GM23338 (cell line): ENCODE data around the gene CREBL2. TPM values are rescaled to one million over a fixed set of nuclear protein-coding genes. Genes with fewer than 3 reads are reported as not detected.
"Not testable (repeated sequence)": the region's sequence is repeated elsewhere in the genome, so short reads cannot be mapped to it uniquely, and the experiment has no call there.

Experiments used
- ATAC-seq: fragments of 200-7000 bp; cut with Tn5 transposase; 3 replicates; pipeline ENCODE4 v1.9.1; 2020
- DNase-seq: peaks from one replicate; pipeline ENCODE4 v3.0.0-alpha.2; 2015; ENCODE audit warnings: low spot score
- H2AFZ ChIP-seq: fragments of 200-600 bp; sonication (generic); 2 replicates; pipeline ENCODE4 v1.8.0; 2016; ENCODE audit warnings: antibody characterized with exemption, mild to moderate bottlenecking, moderate library complexity
- H3F3A ChIP-seq: fragments of 200-600 bp; sonication (generic); replicated peaks from 2 replicates; pipeline ENCODE4 v1.8.0; 2017; ENCODE audit warnings: antibody characterized with exemption, mixed run types, low read depth
- H3K27ac ChIP-seq: fragments of 200-600 bp; sonication (generic); 2 replicates; pipeline ENCODE4 v1.6.1; 2016; ENCODE audit warnings: low read depth
- H3K27me3 ChIP-seq: fragments of 200-600 bp; sonication (generic); 2 replicates; pipeline ENCODE4 v1.8.0; 2016; ENCODE audit warnings: mild to moderate bottlenecking, mixed run types, moderate library complexity; ENCODE audit not compliant: insufficient read depth
- H3K36me3 ChIP-seq: fragments of 200-600 bp; sonication (generic); 2 replicates; pipeline ENCODE4 v1.8.0; 2016; ENCODE audit warnings: mild to moderate bottlenecking; ENCODE audit not compliant: insufficient read depth
- H3K4me1 ChIP-seq: fragments of 200-600 bp; sonication (generic); 2 replicates; pipeline ENCODE4 v1.8.0; 2016; ENCODE audit warnings: mild to moderate bottlenecking, moderate library complexity; ENCODE audit not compliant: insufficient read depth
- H3K4me2 ChIP-seq: fragments of 200-600 bp; sonication (generic); 2 replicates; pipeline ENCODE4 v1.7.1; 2017; ENCODE audit warnings: mixed run types
- H3K4me3 ChIP-seq: fragments of 200-600 bp; sonication (generic); 2 replicates; pipeline ENCODE4 v1.6.1; 2016; ENCODE audit warnings: mixed run types
- H3K79me2 ChIP-seq: fragments of 200-600 bp; sonication (generic); replicated peaks from 2 replicates; pipeline ENCODE4 v1.8.0; 2017; ENCODE audit warnings: mild to moderate bottlenecking; ENCODE audit not compliant: insufficient read depth
- H3K9me2 ChIP-seq: fragments of 200-600 bp; sonication (generic); 2 replicates; pipeline ENCODE4 v1.8.0; 2017; ENCODE audit not compliant: insufficient read depth
- H4K20me1 ChIP-seq: fragments of 200-600 bp; sonication (generic); replicated peaks from 2 replicates; pipeline ENCODE4 v1.8.0; 2017; ENCODE audit warnings: mild to moderate bottlenecking; ENCODE audit not compliant: insufficient read depth
- H3K27ac Mint-ChIP-seq: 2 replicates; pipeline ENCODE4 v1.8.0; 2020; ENCODE audit warnings: inconsistent platforms, mild to moderate bottlenecking, moderate library complexity, mixed read lengths
- H3K27me3 Mint-ChIP-seq: 3 replicates; pipeline ENCODE4 v1.8.0; 2022; ENCODE audit warnings: low read depth, mild to moderate bottlenecking, moderate library complexity, mixed read lengths, inconsistent platforms; ENCODE audit not compliant: insufficient read depth, poor library complexity
- H3K36me3 Mint-ChIP-seq: 3 replicates; pipeline ENCODE4 v1.8.0; 2021; ENCODE audit warnings: low read depth, mild to moderate bottlenecking, inconsistent platforms, moderate library complexity, mixed read lengths
- H3K4me1 Mint-ChIP-seq: 3 replicates; pipeline ENCODE4 v1.8.0; 2020; ENCODE audit warnings: mild to moderate bottlenecking, inconsistent platforms, mixed read lengths
- H3K4me3 Mint-ChIP-seq: 3 replicates; pipeline ENCODE4 v1.8.0; 2021; ENCODE audit warnings: moderate library complexity, mild to moderate bottlenecking, inconsistent platforms, mixed read lengths
- H3K9me3 Mint-ChIP-seq: 3 replicates; pipeline ENCODE4 v1.8.0; 2020; ENCODE audit warnings: moderate library complexity, mild to moderate bottlenecking, inconsistent platforms, mixed read lengths
- CTCF ChIP-seq, 2 experiments: fragments of 200-600 bp in 1 of 2; sonication (generic) in 1 of 2; conservative IDR thresholded peaks; 2 replicates each; pipeline versions ENCODE4 v1.5.1 to v1.6.1; 2016 to 2017; ENCODE audit warnings: antibody characterized with exemption in 2 of 2, low read depth in 2 of 2, mild to moderate bottlenecking in 2 of 2, moderate library complexity in 1 of 2
- JUNB ChIP-seq: IDR thresholded peaks from one replicate; pipeline ENCODE4 v1.6.1; 2016; ENCODE audit warnings: antibody characterized with exemption; ENCODE audit not compliant: unreplicated experiment
- POLR2AphosphoS5 ChIP-seq: IDR thresholded peaks from 2 replicates; pipeline ENCODE4 v1.6.1; 2016; ENCODE audit warnings: antibody characterized with exemption, low read depth
- ZNF114 ChIP-seq: fragments of 250-450 bp; sonication (Bioruptor Pico); IDR thresholded peaks from 2 replicates; pipeline ENCODE4 v1.5.0; 2020; ENCODE audit warnings: mild to moderate bottlenecking, moderate library complexity
- polyA plus RNA-seq: library from polyadenylated mRNA; unstranded; fragments of >200 nt; fragmentation: Nextera tagmentation; extraction: Ambion mirVana; gene quantifications from 2 replicates; pipeline ENCODE4 v1.2.1, GENCODE V29; 2016
- total RNA-seq: library from RNA; depleted of rRNA; stranded (reverse); fragments of >200 nt; shearing (Covaris generic); gene quantifications from 2 replicates; pipeline ENCODE4 v1.2.3, GENCODE V29; 2014
- TF ChIP-seq, protein P1 (sequence below): IDR thresholded peaks from 2 replicates; pipeline ENCODE4 v1.6.1; 2016; ENCODE audit warnings: antibody characterized with exemption
- TF ChIP-seq, protein P2 (sequence below): IDR thresholded peaks from one replicate; pipeline ENCODE4 v1.6.1; 2018; ENCODE audit warnings: antibody characterized with exemption; ENCODE audit not compliant: unreplicated experiment

The CREBL2 gene
- total and polyA plus RNA-seq, 2 experiments from 2014 or later: 9.0 to 21.6 TPM

GRCh38 chr12:12564911-12565310 lies 46.8 kb upstream of the CREBL2 start (continued):
- TF ChIP-seq, protein P1, sequence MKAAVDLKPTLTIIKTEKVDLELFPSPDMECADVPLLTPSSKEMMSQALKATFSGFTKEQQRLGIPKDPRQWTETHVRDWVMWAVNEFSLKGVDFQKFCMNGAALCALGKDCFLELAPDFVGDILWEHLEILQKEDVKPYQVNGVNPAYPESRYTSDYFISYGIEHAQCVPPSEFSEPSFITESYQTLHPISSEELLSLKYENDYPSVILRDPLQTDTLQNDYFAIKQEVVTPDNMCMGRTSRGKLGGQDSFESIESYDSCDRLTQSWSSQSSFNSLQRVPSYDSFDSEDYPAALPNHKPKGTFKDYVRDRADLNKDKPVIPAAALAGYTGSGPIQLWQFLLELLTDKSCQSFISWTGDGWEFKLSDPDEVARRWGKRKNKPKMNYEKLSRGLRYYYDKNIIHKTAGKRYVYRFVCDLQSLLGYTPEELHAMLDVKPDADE: no peak
- no peak for TF ChIP-seq POLR2AphosphoS5

DNA sequence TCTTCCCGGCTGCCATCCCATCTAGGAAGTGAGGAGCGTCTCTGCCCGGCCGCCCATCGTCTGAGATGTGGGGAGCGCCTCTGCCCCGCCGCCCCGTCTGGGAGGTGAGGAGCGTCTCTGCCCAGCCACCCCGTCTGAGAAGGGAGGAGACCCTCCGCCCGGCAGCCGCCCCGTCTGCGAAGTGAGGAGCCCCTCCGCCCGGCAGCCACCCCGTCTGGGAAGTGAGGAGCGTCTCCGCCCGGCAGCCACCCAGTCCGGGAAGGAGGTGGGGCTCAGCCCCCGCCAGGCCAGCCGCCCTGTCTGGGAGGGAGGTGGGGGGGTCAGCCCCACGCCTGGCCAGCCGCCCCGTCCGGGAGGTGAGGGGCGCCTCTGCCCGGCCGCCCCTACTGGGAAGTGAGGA lies 45.7 kb upstream of the CREBL2 start:
- not testable (repeated sequence) for H3F3A ChIP-seq, H3K27ac ChIP-seq, H4K20me1 ChIP-seq, H2AFZ ChIP-seq, DNase-seq, H3K27me3 ChIP-seq, H3K4me2 ChIP-seq, H3K27me3 Mint-ChIP-seq, ATAC-seq, H3K4me1 Mint-ChIP-seq, H3K4me3 ChIP-seq, H3K9me2 ChIP-seq, H3K79me2 ChIP-seq, H3K4me3 Mint-ChIP-seq, H3K4me1 ChIP-seq, H3K27ac Mint-ChIP-seq, H3K36me3 ChIP-seq
- Mint-ChIP-seq H3K9me3 (peaks cover 22% of the 10 kb centered on the region), H3K36me3 (peaks cover 16% of the 10 kb centered on the region)

- Histone ChIP-seq H3K27me3 (no peaks in the 10 kb centered on the region), H3K9me2 (peaks cover 1% of the 10 kb centered on the region; the same call in 1 of the 2 replicates), H3K4me3 (no peak overlapping the region), H3K4me1 (no peaks in the 10 kb centered on the region), H3K79me2 (no peaks in the 10 kb centered on the region), H2AFZ (no peak overlapping the region; the same call in 1 of the 2 replicates), H3K36me3 (no peaks in the 10 kb centered on the region), H3K4me2 (no peak overlapping the region), H3F3A (no peaks in the 10 kb centered on the region), H4K20me1 (no peaks in the 10 kb centered on the region), H3K27ac (no peak overlapping the region)
- Mint-ChIP-seq H3K36me3 (no peaks in the 10 kb centered on the region), H3K9me3 (no peaks in the 10 kb centered on the region), H3K4me1 (no peaks in the 10 kb centered on the region; the same call in 2 of the 3 replicates), H3K27ac (no peak overlapping the region), H3K27me3 (no peaks in the 10 kb centered on the region), H3K4me3 (no peak overlapping the region)
- TF ChIP-seq, protein P1: no peak
- TF ChIP-seq JUNB: no peak
- DNase-seq: no peak
- no peak for ATAC-seq
These were observed 39.0 kb upstream of the CREBL2 start for GRCh38 chr12:12572659-12573058.

DNA sequence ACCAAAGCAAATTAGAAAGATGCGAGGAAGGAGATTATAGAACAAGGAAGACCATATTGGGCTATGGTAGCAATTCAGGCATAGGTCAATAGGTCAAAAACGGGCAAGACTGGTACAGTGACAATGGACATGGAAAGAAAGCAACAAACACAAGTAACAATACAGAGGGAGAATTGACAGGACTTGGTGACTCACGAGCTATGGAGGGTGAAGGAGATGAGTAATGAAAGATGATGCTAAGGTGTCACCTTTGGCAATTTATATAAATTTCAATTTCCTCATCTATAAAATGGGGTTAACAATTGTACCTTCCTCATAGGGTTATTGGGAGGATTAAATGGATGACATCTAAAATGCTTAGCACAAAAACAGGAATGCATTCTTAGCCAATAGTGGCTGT lies 33.9 kb upstream of the CREBL2 start:
- no peaks in the 10 kb centered on the region for H3K27me3 Mint-ChIP-seq
- Histone ChIP-seq H4K20me1 (no peaks in the 10 kb centered on the region), H3K79me2 (no peaks in the 10 kb centered on the region), H3K4me3 (no peak overlapping the region), H3F3A (no peaks in the 10 kb centered on the region), H3K4me1 (no peaks in the 10 kb centered on the region), H3K27me3 (no peaks in the 10 kb centered on the region), H3K9me2 (no peaks in the 10 kb centered on the region; the same call in 1 of the 2 replicates), H3K27ac (no peak overlapping the region), H2AFZ (no peak overlapping the region), H3K4me2 (no peak overlapping the region), H3K36me3 (no peaks in the 10 kb centered on the region)
- no peak overlapping the region for H3K27ac Mint-ChIP-seq
- DNase-seq (no peak), ATAC-seq (no peak)
- no peaks in the 10 kb centered on the region for H3K36me3 Mint-ChIP-seq
- no peak overlapping the region for H3K4me3 Mint-ChIP-seq
- no peaks in the 10 kb centered on the region for H3K9me3 Mint-ChIP-seq
- no peaks in the 10 kb centered on the region; the same call in 2 of the 3 replicates for H3K4me1 Mint-ChIP-seq
- TF ChIP-seq CTCF (conservative IDR thresholded peaks at IDR 0.05; ENCODE audit: low read depth in 2 of 2): no peak
- TF ChIP-seq, protein P2, sequence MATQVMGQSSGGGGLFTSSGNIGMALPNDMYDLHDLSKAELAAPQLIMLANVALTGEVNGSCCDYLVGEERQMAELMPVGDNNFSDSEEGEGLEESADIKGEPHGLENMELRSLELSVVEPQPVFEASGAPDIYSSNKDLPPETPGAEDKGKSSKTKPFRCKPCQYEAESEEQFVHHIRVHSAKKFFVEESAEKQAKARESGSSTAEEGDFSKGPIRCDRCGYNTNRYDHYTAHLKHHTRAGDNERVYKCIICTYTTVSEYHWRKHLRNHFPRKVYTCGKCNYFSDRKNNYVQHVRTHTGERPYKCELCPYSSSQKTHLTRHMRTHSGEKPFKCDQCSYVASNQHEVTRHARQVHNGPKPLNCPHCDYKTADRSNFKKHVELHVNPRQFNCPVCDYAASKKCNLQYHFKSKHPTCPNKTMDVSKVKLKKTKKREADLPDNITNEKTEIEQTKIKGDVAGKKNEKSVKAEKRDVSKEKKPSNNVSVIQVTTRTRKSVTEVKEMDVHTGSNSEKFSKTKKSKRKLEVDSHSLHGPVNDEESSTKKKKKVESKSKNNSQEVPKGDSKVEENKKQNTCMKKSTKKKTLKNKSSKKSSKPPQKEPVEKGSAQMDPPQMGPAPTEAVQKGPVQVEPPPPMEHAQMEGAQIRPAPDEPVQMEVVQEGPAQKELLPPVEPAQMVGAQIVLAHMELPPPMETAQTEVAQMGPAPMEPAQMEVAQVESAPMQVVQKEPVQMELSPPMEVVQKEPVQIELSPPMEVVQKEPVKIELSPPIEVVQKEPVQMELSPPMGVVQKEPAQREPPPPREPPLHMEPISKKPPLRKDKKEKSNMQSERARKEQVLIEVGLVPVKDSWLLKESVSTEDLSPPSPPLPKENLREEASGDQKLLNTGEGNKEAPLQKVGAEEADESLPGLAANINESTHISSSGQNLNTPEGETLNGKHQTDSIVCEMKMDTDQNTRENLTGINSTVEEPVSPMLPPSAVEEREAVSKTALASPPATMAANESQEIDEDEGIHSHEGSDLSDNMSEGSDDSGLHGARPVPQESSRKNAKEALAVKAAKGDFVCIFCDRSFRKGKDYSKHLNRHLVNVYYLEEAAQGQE: no peak
- TF ChIP-seq, protein P1: no peak
- no peak for TF ChIP-seq ZNF114 (CRISPR knock-in tag)
- TF ChIP-seq POLR2AphosphoS5: no peak
